GM12878 (cell line): ENCODE data around the gene CBFA2T3. TPM values are rescaled to one million over a fixed set of nuclear protein-coding genes. Genes with fewer than 3 reads are reported as not detected.

Experiments used
- ATAC-seq: fragments of 200-7000 bp; cut with Tn5 transposase; 3 replicates; pipeline ENCODE4 v1.9.1; 2020; ENCODE audit warnings: mild to moderate bottlenecking, moderate library complexity
- BruUV-seq: library from RNA; stranded (reverse); fragments of 400-500 nt; replicated peaks from 2 replicates; lab custom pipeline; 2021; lab: Mats Ljungman, UMichigan
- CTCF ChIA-PET: fragments of 300-600 bp; sonication (Branson Sonifier 250); formaldehyde crosslinking; extraction: SDS; loops from one replicate; lab custom pipeline; 2021; ENCODE audit warnings: inconsistent platforms; lab: Yijun Ruan, JAX
- POLR2A ChIA-PET: fragments of 350-600 bp; formaldehyde crosslinking; extraction: SDS; loops from one replicate; lab custom pipeline; 2021; ENCODE audit warnings: inconsistent platforms; lab: Charles Lee
- RAD21 ChIA-PET: fragments of 300-600 bp; sonication (Branson Sonifier 250); formaldehyde crosslinking; loops from one replicate; lab custom pipeline; 2023; ENCODE audit warnings: antibody characterized with exemption; ENCODE audit not compliant: unreplicated experiment; lab: Charles Lee
- SMC1A ChIA-PET: fragments of 300-600 bp; sonication (Branson Sonifier 250); formaldehyde crosslinking; loops from one replicate; lab custom pipeline; 2023; ENCODE audit not compliant: unreplicated experiment, uncharacterized antibody; lab: Charles Lee
- DNase-seq: peaks from one replicate; pipeline ENCODE4 v3.0.0-alpha.2; 2011; ENCODE audit warnings: low read depth, low spot score
- FAIRE-seq: peaks from 3 replicates; lab custom pipeline; 2011; peaks lifted over from hg19 to GRCh38; lab: Jason Lieb, UNC
- H2AFZ ChIP-seq: 2 replicates; pipeline ENCODE4 v1.6.0; 2011; ENCODE audit warnings: low read depth, low read length, control low read depth; ENCODE audit not compliant: control insufficient read depth
- H3K27ac ChIP-seq: 2 replicates; pipeline ENCODE4 v1.5.1; 2011; ENCODE audit warnings: control low read depth; ENCODE audit not compliant: control insufficient read depth, insufficient read depth
- H3K27me3 ChIP-seq, 2 experiments: replicated peaks in 1 of 2; 2 replicates each; pipeline versions ENCODE4 v1.6.0 to v1.6.1; 2011; ENCODE audit warnings: low read length in 1 of 2; ENCODE audit not compliant: control insufficient read depth in 2 of 2, insufficient read depth in 2 of 2
- H3K36me3 ChIP-seq, 2 experiments: 2 replicates each; pipeline ENCODE4 v1.5.1; 2011; ENCODE audit warnings: low read length in 1 of 2; ENCODE audit not compliant: control insufficient read depth in 2 of 2, insufficient read depth in 2 of 2
- H3K4me1 ChIP-seq: 2 replicates; pipeline ENCODE4 v1.6.1; 2011; ENCODE audit warnings: mild to moderate bottlenecking, low read length, moderate library complexity, mixed read lengths; ENCODE audit not compliant: control insufficient read depth, insufficient read depth
- H3K4me2 ChIP-seq: 2 replicates; pipeline ENCODE4 v1.6.0; 2011; ENCODE audit warnings: control low read depth; ENCODE audit not compliant: control insufficient read depth, insufficient read depth
- H3K4me3 ChIP-seq: fragments of 200-600 bp; sonication (generic); 2 replicates; pipeline ENCODE4 v1.5.1; 2016
- H3K79me2 ChIP-seq: 2 replicates; pipeline ENCODE4 v1.6.0; 2011; ENCODE audit warnings: low read length; ENCODE audit not compliant: control insufficient read depth, insufficient read depth
- H3K9ac ChIP-seq: 2 replicates; pipeline ENCODE4 v1.8.0; 2011; ENCODE audit warnings: low read length, control low read depth, mixed read lengths; ENCODE audit not compliant: control insufficient read depth, insufficient read depth
- H3K9me3 ChIP-seq: replicated peaks from 3 replicates; pipeline ENCODE4 v1.5.1; 2011; ENCODE audit warnings: mild to moderate bottlenecking, low read length; ENCODE audit not compliant: control insufficient read depth, insufficient read depth
- H4K20me1 ChIP-seq: 2 replicates; pipeline ENCODE4 v1.6.0; 2011; ENCODE audit not compliant: control insufficient read depth, insufficient read depth
- CHD1 ChIP-seq: IDR thresholded peaks from 2 replicates; pipeline ENCODE4 v1.6.1; 2012; ENCODE audit warnings: low read depth, low read length, improper control_type of control experiment
- NR2C1 ChIP-seq: fragments of 450-650 bp; IDR thresholded peaks from 2 replicates; pipeline ENCODE4 v1.6.1; 2017; ENCODE audit warnings: antibody characterized with exemption, mild to moderate bottlenecking, moderate library complexity
- POLR2AphosphoS2 ChIP-seq: IDR thresholded peaks from 2 replicates; pipeline ENCODE4 v1.6.1; 2011; ENCODE audit warnings: low read depth, mild to moderate bottlenecking, low read length, improper control_type of control experiment, moderate library complexity
- SREBF1 ChIP-seq: IDR thresholded peaks from 2 replicates; pipeline ENCODE4 v1.6.1; 2012; ENCODE audit warnings: mild to moderate bottlenecking, low read length
- ZBTB11 ChIP-seq: fragments of 450-650 bp; formaldehyde crosslinking; IDR thresholded peaks from 2 replicates; pipeline ENCODE4 v1.5.0; 2022; ENCODE audit warnings: mild to moderate bottlenecking, missing genetic modification characterization
- ZNF274 ChIP-seq: IDR thresholded peaks from one replicate; pipeline ENCODE4 v1.8.0; 2011; ENCODE audit not compliant: insufficient read length, insufficient read depth
- WGBS: methylation state at CpG from one replicate; pipeline ENCODE4 v1.1.6; 2016; ENCODE audit warnings: low lambda C conversion rate; ENCODE audit not compliant: insufficient replicate concordance, insufficient coverage; ENCODE audit errors: missing lambda C conversion rate; 5-methylcytosine and 5-hydroxymethylcytosine counted together
- in situ Hi-C: fragments of 300-500 bp; cut with MboI; formaldehyde crosslinking; loops from 9 replicates; pipeline ENCODE4 v1.14.3; 2018; ENCODE audit warnings: mixed read lengths
- intact Hi-C: fragments of 100-400 bp; cut with micrococcal nuclease; formaldehyde crosslinking; loops from one replicate; pipeline ENCODE4 v1.14.2; 2022; ENCODE audit not compliant: unreplicated experiment
- polyA plus RNA-seq, 11 experiments: library from polyadenylated mRNA; depleted of rRNA in 4 of 11; unstranded in 6 of 11; stranded (reverse) in 5 of 11; fragments of >200 nt; fragmentation: Nextera tagmentation in 4 of 11; fragmentation: Illumina TruSeq in 1 of 11; extraction: Ambion mirVana in 4 of 11; extraction: Trizol in 1 of 11; gene quantifications; 1 replicate in 1 of 11; 2 replicates in 10 of 11; pipeline versions ENCODE4 v1.2.1 to v1.2.3, GENCODE V29; 2011 to 2016; ENCODE audit warnings: inconsistent platforms in 2 of 11, missing spikeins in 2 of 11, low read depth in 1 of 11
- total RNA-seq, 4 experiments: library from RNA; depleted of rRNA in 3 of 4; stranded (reverse); fragments of >200 nt in 3 of 4; fragmentation: Illumina TruSeq in 1 of 4; extraction: Trizol in 1 of 4; gene quantifications; 2 replicates each; pipeline versions ENCODE4 v1.2.1 to v1.2.3, GENCODE V29; 2013 to 2021
- TF ChIP-seq, protein P1 (sequence below): fragments of 150-350 bp; IDR thresholded peaks from 2 replicates; pipeline ENCODE4 v1.6.1; 2016; ENCODE audit warnings: low read depth, low read length

Gene CBFA2T3
- total and polyA plus RNA-seq, 10 of the 15 experiments (the other 5 are each of a cell fraction or from before 2014, with no cell fraction given): 0.69 to 42.6 (median 4.5) TPM

GRCh38 chr16:88948781-88949490 is 28.1 kb downstream of the CBFA2T3 start (continued):
- no peak for TF ChIP-seq ZBTB11 (CRISPR knock-in tag)
- no peak for TF ChIP-seq POLR2AphosphoS2
- TF ChIP-seq, protein P1, sequence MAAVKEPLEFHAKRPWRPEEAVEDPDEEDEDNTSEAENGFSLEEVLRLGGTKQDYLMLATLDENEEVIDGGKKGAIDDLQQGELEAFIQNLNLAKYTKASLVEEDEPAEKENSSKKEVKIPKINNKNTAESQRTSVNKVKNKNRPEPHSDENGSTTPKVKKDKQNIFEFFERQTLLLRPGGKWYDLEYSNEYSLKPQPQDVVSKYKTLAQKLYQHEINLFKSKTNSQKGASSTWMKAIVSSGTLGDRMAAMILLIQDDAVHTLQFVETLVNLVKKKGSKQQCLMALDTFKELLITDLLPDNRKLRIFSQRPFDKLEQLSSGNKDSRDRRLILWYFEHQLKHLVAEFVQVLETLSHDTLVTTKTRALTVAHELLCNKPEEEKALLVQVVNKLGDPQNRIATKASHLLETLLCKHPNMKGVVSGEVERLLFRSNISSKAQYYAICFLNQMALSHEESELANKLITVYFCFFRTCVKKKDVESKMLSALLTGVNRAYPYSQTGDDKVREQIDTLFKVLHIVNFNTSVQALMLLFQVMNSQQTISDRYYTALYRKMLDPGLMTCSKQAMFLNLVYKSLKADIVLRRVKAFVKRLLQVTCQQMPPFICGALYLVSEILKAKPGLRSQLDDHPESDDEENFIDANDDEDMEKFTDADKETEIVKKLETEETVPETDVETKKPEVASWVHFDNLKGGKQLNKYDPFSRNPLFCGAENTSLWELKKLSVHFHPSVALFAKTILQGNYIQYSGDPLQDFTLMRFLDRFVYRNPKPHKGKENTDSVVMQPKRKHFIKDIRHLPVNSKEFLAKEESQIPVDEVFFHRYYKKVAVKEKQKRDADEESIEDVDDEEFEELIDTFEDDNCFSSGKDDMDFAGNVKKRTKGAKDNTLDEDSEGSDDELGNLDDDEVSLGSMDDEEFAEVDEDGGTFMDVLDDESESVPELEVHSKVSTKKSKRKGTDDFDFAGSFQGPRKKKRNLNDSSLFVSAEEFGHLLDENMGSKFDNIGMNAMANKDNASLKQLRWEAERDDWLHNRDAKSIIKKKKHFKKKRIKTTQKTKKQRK: no peak
- TF ChIP-seq, all 136 proteins: peak for 0

DNA sequence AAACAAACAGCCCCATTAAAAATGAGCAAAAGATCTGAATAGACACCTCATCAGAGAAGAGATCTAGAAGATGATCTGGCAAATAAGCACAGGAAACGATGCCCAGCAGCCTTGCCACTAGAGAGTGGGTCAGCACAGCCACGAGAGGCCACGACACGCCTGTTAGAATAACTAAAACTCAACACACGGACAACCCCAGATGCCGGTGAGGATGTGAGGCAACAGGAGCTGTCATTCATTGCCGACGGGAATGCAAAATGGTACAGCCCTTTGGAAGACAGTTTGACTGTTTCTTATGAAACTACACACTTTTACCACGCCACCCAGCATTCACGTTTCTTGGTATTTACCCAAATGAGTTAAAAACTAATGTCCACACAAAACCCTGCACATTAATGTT is 31.5 kb downstream of the CBFA2T3 start:
- no TSS peak for BruUV-seq
- ATAC-seq: no peak
- in situ Hi-C loops: no loop called here
- Histone ChIP-seq H3K27ac (no peak overlapping the region), H3K9me3 (no peaks in the 10 kb centered on the region), H3K4me3 (no peak overlapping the region), H3K36me3 (no peaks in the 10 kb centered on the region; a peak in 1 of 4 replicates), H3K4me1 (peaks cover 8% of the 10 kb centered on the region)
- DNase-seq: no peak
- intact Hi-C loops: no loop called here
- no peak for FAIRE-seq
- no peak for TF ChIP-seq CHD1
- TF ChIP-seq SREBF1: no peak
- TF ChIP-seq ZNF274: no peak
- no peak for TF ChIP-seq NR2C1
- TF ChIP-seq, all 136 proteins: peak for 0
- ChIA-PET POLR2A (no interaction called here), RAD21 (interaction anchor here (2.1 kb wide), 1 partner anchor 222 kb away, joined by 6 read pairs; no protein-coding TSS in a partner anchor), SMC1A (no interaction called here), CTCF (interaction anchor here (1.0 to 1.8 kb wide), 3 partner anchors 23 to 221 kb away, joined by 3 to 5 read pairs (median 3); no protein-coding TSS in a partner anchor)
- Histone ChIP-seq H3K9ac (no peak overlapping the region), H4K20me1 (no peaks in the 10 kb centered on the region), H2AFZ (no peak overlapping the region), H3K4me2 (no peak overlapping the region), H3K79me2 (peaks cover 6% of the 10 kb centered on the region), H3K27me3 (no peaks in the 10 kb centered on the region)
- WGBS: 82% methylated on average over 10 of the region's 10 CpGs
